Measurements from ENCODE around the gene MTCL1.

DNA sequence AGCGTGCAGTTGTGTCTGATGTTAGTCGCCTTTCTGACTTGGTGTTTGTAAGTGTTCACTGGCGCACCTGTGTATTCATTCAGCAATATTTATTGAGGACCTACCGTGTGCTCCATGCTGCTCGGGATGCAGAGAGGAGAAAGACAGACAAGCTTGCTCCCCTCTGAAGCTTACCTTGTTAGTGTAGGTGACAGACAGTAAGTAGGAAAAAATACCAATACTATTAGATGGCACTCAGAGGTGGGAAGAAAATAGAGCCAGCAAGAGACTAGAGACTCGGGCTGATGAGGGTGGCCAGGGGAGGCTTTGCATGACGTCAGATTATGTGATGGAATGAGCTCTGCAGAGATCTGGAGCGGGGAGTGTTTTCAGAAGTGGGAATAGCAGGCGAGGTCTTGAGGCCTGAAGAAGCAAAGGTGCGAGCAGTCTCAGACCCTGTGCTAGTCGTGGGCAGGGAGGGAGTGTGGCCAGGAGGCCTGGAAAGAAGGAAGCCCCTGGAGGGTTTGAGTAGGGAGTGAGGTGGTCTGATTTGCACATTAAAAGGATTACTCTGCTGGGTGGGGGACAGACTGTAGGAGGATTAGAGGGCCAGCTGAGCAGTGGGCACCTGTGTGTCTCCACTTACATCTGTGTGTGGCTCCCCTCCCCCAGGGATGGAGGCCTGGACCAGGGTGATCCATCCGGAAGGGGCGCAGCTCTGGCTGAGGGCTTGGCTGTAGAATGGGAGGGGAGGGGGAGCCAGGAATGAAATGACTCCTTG lies 11.8 kb downstream of the MTCL1 start:
- no peak for TF ChIP-seq RAD21 (IDR thresholded peaks at IDR 0.05; ENCODE audit: low read depth)
- no peak for TF ChIP-seq EP300 (IDR thresholded peaks at IDR 0.05; ENCODE audit: borderline replicate concordance)
- TF ChIP-seq CEBPB (IDR thresholded peaks at IDR 0.05) = no peak
- TF ChIP-seq TCF12 (IDR thresholded peaks at IDR 0.05; ENCODE audit: low read depth) = no peak

All from Ishikawa (cell line).